ENCODE results near the gene GPER1.
"Not testable (repeated sequence)": the region's sequence is repeated elsewhere in the genome, so short reads cannot be mapped to it uniquely, and the experiment has no call there.

The GPER1 gene

GRCh38 chr7:1071731-1072254 is 16.1 kb upstream of the GPER1 start:
- H3K79me2 ChIP-seq (ENCODE audit: control insufficient read depth, insufficient read depth, low read length, poor library complexity): peaks cover 3% of the 10 kb centered on the region
- no peak for DNase-seq
- peaks cover 12% of the 10 kb centered on the region for H3K9me3 ChIP-seq (ENCODE audit: insufficient read depth, low read depth, low read length)
- H4K91ac ChIP-seq (ENCODE audit: low read depth, low read length): no peak overlapping the region
- no peaks in the 10 kb centered on the region for H3K27me3 ChIP-seq (ENCODE audit: insufficient read depth, low read length)
- peaks cover 0 to 4% of the 10 kb centered on the region in 2 experiments for H3K36me3 ChIP-seq (ENCODE audit: control insufficient read depth in 1 of 2, insufficient read depth in 2 of 2, low read length in 2 of 2)
- H3K4me2 ChIP-seq (ENCODE audit: low read length): no peak overlapping the region
- no peak overlapping the region for H2AK5ac ChIP-seq (ENCODE audit: low read length)
- no peak overlapping the region for H3K4me3 ChIP-seq (ENCODE audit: low read depth, low read length)
- peaks cover 10% of the 10 kb centered on the region for H3K79me1 ChIP-seq (ENCODE audit: low read length)
- no peak overlapping the region for H2AFZ ChIP-seq (ENCODE audit: insufficient read depth, low read length, poor library complexity)
- H3K23ac ChIP-seq (ENCODE audit: low read length): no peak overlapping the region
- no peak overlapping the region for H3K9ac ChIP-seq (ENCODE audit: low read length)
- no peak overlapping the region for H3K4ac ChIP-seq (ENCODE audit: low read depth, low read length)
- H3K18ac ChIP-seq (ENCODE audit: low read length): no peak overlapping the region
- WGBS (ENCODE audit: extremely low coverage, insufficient coverage, insufficient read length): no CpG with 5 or more reads among the region's 19 CpGs
- H3K4me1 ChIP-seq (ENCODE audit: control insufficient read depth in 1 of 2, insufficient read depth in 2 of 2, low read length in 2 of 2): peaks cover 7 to 12% of the 10 kb centered on the region in 2 experiments
- no peak overlapping the region for H4K8ac ChIP-seq (ENCODE audit: low read depth, low read length)
- no peak overlapping the region for H4K12ac ChIP-seq (ENCODE audit: low read depth, low read length)
- H3K27ac ChIP-seq (ENCODE audit: low read depth, low read length): no peak overlapping the region
- no peak overlapping the region for H2BK120ac ChIP-seq (ENCODE audit: insufficient read depth, low read length, poor library complexity)
- H2BK12ac ChIP-seq (ENCODE audit: low read length): no peak overlapping the region
- no peak overlapping the region for H3K14ac ChIP-seq (ENCODE audit: low read length)
- H2BK5ac ChIP-seq (ENCODE audit: low read depth, low read length, poor library complexity): no peak overlapping the region

- Histone ChIP-seq H3K9ac (ENCODE audit: low read length) (no peak overlapping the region), H3K23ac (ENCODE audit: low read length) (no peak overlapping the region), H4K12ac (ENCODE audit: low read depth, low read length) (no peak overlapping the region), H3K14ac (ENCODE audit: low read length) (no peak overlapping the region), H4K8ac (ENCODE audit: low read depth, low read length) (no peak overlapping the region), H3K4me2 (ENCODE audit: low read length) (no peak overlapping the region), H3K4me1 (ENCODE audit: control insufficient read depth in 1 of 2, insufficient read depth in 2 of 2, low read length in 2 of 2) (peaks cover 1 to 5% of the 10 kb centered on the region in 2 experiments), H2AK5ac (ENCODE audit: low read length) (no peak overlapping the region), H3K27me3 (ENCODE audit: insufficient read depth, low read length) (no peaks in the 10 kb centered on the region), H3K27ac (ENCODE audit: low read depth, low read length) (no peak overlapping the region), H2BK120ac (ENCODE audit: insufficient read depth, low read length, poor library complexity) (no peak overlapping the region), H2BK5ac (ENCODE audit: low read depth, low read length, poor library complexity) (no peak overlapping the region), H3K9me3 (ENCODE audit: insufficient read depth, low read depth, low read length) (peaks cover 7% of the 10 kb centered on the region), H3K18ac (ENCODE audit: low read length) (no peak overlapping the region), H3K36me3 (ENCODE audit: control insufficient read depth in 1 of 2, insufficient read depth in 2 of 2, low read length in 2 of 2) (peaks cover 0 to 4% of the 10 kb centered on the region in 2 experiments), H3K4ac (ENCODE audit: low read depth, low read length) (no peak overlapping the region), H2BK12ac (ENCODE audit: low read length) (no peak overlapping the region), H2AFZ (ENCODE audit: insufficient read depth, low read length, poor library complexity) (no peak overlapping the region), H3K4me3 (ENCODE audit: low read depth, low read length) (no peak overlapping the region), H3K79me1 (ENCODE audit: low read length) (peaks cover 4% of the 10 kb centered on the region), H4K91ac (ENCODE audit: low read depth, low read length) (no peak overlapping the region), H3K79me2 (ENCODE audit: control insufficient read depth, insufficient read depth, low read length, poor library complexity) (no peaks in the 10 kb centered on the region)
- DNase-seq: no peak
- no CpG with 5 or more reads among the region's 61 CpGs for WGBS (ENCODE audit: extremely low coverage, insufficient coverage, insufficient read length)
Measured at GRCh38 chr7:1073142-1073977, 14.6 kb upstream of the GPER1 start.

- H3K79me1 ChIP-seq (ENCODE audit: low read length); H2BK120ac ChIP-seq (ENCODE audit: insufficient read depth, low read length, poor library complexity); H3K4me2 ChIP-seq (ENCODE audit: low read length); H3K14ac ChIP-seq (ENCODE audit: low read length); H3K4ac ChIP-seq (ENCODE audit: low read depth, low read length); H3K27me3 ChIP-seq (ENCODE audit: insufficient read depth, low read length); H3K4me3 ChIP-seq (ENCODE audit: low read depth, low read length); H3K9me3 ChIP-seq (ENCODE audit: insufficient read depth, low read depth, low read length); H2AK5ac ChIP-seq (ENCODE audit: low read length); H2BK12ac ChIP-seq (ENCODE audit: low read length); H3K79me2 ChIP-seq (ENCODE audit: control insufficient read depth, insufficient read depth, low read length, poor library complexity); H3K9ac ChIP-seq (ENCODE audit: low read length); H3K23ac ChIP-seq (ENCODE audit: low read length); H2AFZ ChIP-seq (ENCODE audit: insufficient read depth, low read length, poor library complexity); H4K12ac ChIP-seq (ENCODE audit: low read depth, low read length); H3K18ac ChIP-seq (ENCODE audit: low read length); H3K36me3 ChIP-seq (ENCODE audit: control insufficient read depth in 1 of 2, insufficient read depth in 2 of 2, low read length in 2 of 2); H3K27ac ChIP-seq (ENCODE audit: low read depth, low read length); H3K4me1 ChIP-seq (ENCODE audit: control insufficient read depth in 1 of 2, insufficient read depth in 2 of 2, low read length in 2 of 2); H2BK5ac ChIP-seq (ENCODE audit: low read depth, low read length, poor library complexity); DNase-seq; H4K91ac ChIP-seq (ENCODE audit: low read depth, low read length); H4K8ac ChIP-seq (ENCODE audit: low read depth, low read length): not testable (repeated sequence)
- no CpG with 5 or more reads among the region's 43 CpGs for WGBS (ENCODE audit: extremely low coverage, insufficient coverage, insufficient read length)
Measured at GRCh38 chr7:1074018-1074417, 13.9 kb upstream of the GPER1 start.

DNA sequence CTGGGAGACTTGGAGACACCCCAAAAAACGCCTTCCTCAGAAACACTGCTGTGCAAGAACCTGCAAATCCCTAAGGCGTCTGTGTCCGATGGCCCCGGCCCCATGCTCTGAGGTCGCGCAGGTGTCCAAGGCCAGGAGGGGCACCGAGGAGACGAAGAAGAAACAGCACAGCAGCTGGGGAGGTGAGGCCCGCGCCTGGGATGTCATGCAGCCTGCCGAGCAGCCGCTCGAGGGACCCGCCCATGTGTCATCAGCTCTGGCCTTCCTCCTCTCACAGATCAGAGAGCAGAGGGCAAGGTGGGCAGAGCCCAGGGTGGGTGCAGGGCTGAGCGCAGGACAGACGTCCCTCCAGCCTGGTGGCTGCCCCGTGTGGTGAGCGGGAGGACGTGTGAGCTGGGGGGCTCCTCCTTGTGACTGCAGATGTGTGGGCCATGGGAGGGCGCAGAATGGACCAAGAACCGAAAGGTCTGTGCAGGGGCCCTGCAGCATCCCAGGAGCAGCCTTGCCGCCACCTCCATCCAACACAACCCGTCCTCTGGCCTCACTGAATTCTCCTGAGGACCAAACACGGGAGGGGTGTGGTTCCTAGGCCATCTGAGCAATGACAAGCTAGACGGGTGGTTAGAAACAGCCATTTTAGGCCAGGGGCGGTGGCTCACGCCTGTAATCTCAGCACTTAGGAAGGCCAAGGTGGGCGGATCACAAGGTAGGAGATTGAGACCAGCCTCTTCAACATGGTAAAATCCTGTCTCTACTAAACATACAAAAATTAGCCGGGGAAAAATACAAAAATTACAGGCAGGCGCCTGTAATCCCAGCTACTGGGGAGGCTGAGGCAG is 13.1 kb upstream of the GPER1 start:
- H2BK120ac ChIP-seq (ENCODE audit: insufficient read depth, low read length, poor library complexity): no peak overlapping the region
- H4K12ac ChIP-seq (ENCODE audit: low read depth, low read length): no peak overlapping the region
- peaks cover 7% of the 10 kb centered on the region for H3K9me3 ChIP-seq (ENCODE audit: insufficient read depth, low read depth, low read length)
- H3K23ac ChIP-seq (ENCODE audit: low read length): no peak overlapping the region
- no peak overlapping the region for H4K91ac ChIP-seq (ENCODE audit: low read depth, low read length)
- DNase-seq: no peak
- H3K4ac ChIP-seq (ENCODE audit: low read depth, low read length): no peak overlapping the region
- H3K9ac ChIP-seq (ENCODE audit: low read length): no peak overlapping the region
- peaks cover 0 to 4% of the 10 kb centered on the region in 2 experiments for H3K4me1 ChIP-seq (ENCODE audit: control insufficient read depth in 1 of 2, insufficient read depth in 2 of 2, low read length in 2 of 2)
- no CpG with 5 or more reads among the region's 30 CpGs for WGBS (ENCODE audit: extremely low coverage, insufficient coverage, insufficient read length)
- no peak overlapping the region for H2AK5ac ChIP-seq (ENCODE audit: low read length)
- H3K27ac ChIP-seq (ENCODE audit: low read depth, low read length): no peak overlapping the region
- no peaks in the 10 kb centered on the region for H3K27me3 ChIP-seq (ENCODE audit: insufficient read depth, low read length)
- H3K4me3 ChIP-seq (ENCODE audit: low read depth, low read length): no peak overlapping the region
- H4K8ac ChIP-seq (ENCODE audit: low read depth, low read length): no peak overlapping the region
- H2AFZ ChIP-seq (ENCODE audit: insufficient read depth, low read length, poor library complexity): no peak overlapping the region
- H2BK5ac ChIP-seq (ENCODE audit: low read depth, low read length, poor library complexity): no peak overlapping the region
- H3K79me1 ChIP-seq (ENCODE audit: low read length): no peaks in the 10 kb centered on the region
- peaks cover 0 to 4% of the 10 kb centered on the region in 2 experiments for H3K36me3 ChIP-seq (ENCODE audit: control insufficient read depth in 1 of 2, insufficient read depth in 2 of 2, low read length in 2 of 2)
- H3K14ac ChIP-seq (ENCODE audit: low read length): no peak overlapping the region
- no peak overlapping the region for H3K18ac ChIP-seq (ENCODE audit: low read length)
- H2BK12ac ChIP-seq (ENCODE audit: low read length): no peak overlapping the region
- no peaks in the 10 kb centered on the region for H3K79me2 ChIP-seq (ENCODE audit: control insufficient read depth, insufficient read depth, low read length, poor library complexity)
- H3K4me2 ChIP-seq (ENCODE audit: low read length): no peak overlapping the region
